GM06990 (cell line): Measurements from ENCODE around the gene MAP3K19.
"Not testable (repeated sequence)": the region's sequence is repeated elsewhere in the genome, so short reads cannot be mapped to it uniquely, and the experiment has no call there.

ENCODE experiments used
- DNase-seq: peaks from one replicate; pipeline ENCODE4 v3.0.0-alpha.2; 2011; ENCODE audit not compliant: insufficient read length; ENCODE audit errors: extremely low read depth
- H3K27me3 ChIP-seq: replicated peaks from 2 replicates; pipeline ENCODE4 v1.6.0; 2011; ENCODE audit warnings: low read length; ENCODE audit not compliant: control insufficient read depth, insufficient read depth
- H3K36me3 ChIP-seq: 2 replicates; pipeline ENCODE4 v1.5.1; 2011; ENCODE audit warnings: low read length; ENCODE audit not compliant: control insufficient read depth, insufficient read depth
- H3K4me3 ChIP-seq: replicated peaks from 2 replicates; pipeline ENCODE4 v1.5.1; 2011; ENCODE audit warnings: low read depth, mild to moderate bottlenecking, control low read depth, low read length
- CTCF ChIP-seq: IDR thresholded peaks from 2 replicates; pipeline ENCODE4 v1.5.1; 2011; ENCODE audit warnings: low read length, control low read depth, mild to moderate bottlenecking, inconsistent platforms; ENCODE audit not compliant: insufficient read depth, poor library complexity, severe bottlenecking

MAP3K19 gene

GRCh38 chr2:134979221-134979620 is 68.0 kb downstream of the MAP3K19 start:
- no peaks in the 10 kb centered on the region for H3K27me3 ChIP-seq
- H3K4me3 ChIP-seq: no peak overlapping the region
- no peaks in the 10 kb centered on the region for H3K36me3 ChIP-seq
- no peak for TF ChIP-seq CTCF
- DNase-seq: no peak

DNA sequence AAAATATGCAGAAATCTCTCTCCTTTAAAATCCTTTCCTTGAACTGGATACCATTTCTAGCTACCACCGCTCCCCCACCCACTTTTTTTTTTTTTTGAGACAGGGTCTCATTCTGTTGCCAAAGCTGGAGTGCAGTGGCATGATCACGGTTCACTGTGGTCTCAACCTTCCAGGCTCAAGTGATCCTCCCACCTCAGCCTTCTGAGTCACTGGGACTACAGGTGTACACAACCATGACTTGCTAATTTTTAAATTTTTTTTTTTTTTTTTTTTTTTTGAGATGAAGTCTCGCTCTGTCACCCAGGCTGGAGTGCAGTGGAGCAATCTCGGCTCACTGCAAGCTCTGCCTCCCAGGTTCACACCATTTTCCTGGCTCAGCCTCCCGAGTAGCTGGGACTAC is 70.1 kb downstream of the MAP3K19 start:
- not testable (repeated sequence) for H3K4me3 ChIP-seq, H3K27me3 ChIP-seq, H3K36me3 ChIP-seq, DNase-seq

DNA sequence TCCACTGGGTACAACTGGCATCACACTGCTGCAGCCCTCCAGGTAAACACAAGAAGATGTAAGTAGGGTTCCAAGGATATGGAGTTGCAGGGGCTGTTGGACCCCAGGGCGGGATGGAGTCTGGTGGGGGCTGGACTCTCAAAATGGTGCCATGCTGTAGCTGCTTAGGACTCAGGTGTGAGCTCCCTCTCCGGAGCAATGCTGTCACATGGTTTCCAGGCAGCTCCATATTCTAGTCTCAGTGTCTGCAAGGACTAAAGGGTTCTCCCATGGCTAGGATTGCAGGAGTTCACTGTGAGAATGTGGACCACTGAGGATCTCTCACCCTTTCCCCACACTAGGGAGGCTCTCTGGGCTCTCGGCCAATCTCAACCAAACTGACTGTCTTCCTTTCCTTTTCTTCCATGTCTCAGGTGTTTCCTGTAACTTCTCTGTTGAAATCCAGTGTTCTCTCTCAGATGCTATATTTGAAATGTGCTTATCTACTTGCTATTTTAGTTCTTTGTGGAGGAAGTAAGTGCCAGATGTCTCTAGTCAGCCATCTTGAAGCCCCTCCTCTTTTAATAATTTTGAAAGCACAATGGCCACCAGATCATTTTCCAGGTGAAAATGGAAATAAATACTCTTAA is 71.1 kb downstream of the MAP3K19 start:
- DNase-seq: no peak
- no peak for TF ChIP-seq CTCF
- Histone ChIP-seq H3K4me3 (no peak overlapping the region), H3K36me3 (no peaks in the 10 kb centered on the region), H3K27me3 (no peaks in the 10 kb centered on the region)

GRCh38 chr2:134975281-134976009 is 71.8 kb downstream of the MAP3K19 start:
- Histone ChIP-seq H3K36me3 (no peaks in the 10 kb centered on the region), H3K27me3 (no peaks in the 10 kb centered on the region), H3K4me3 (no peak overlapping the region)
- DNase-seq: no peak
- TF ChIP-seq CTCF: no peak

DNA sequence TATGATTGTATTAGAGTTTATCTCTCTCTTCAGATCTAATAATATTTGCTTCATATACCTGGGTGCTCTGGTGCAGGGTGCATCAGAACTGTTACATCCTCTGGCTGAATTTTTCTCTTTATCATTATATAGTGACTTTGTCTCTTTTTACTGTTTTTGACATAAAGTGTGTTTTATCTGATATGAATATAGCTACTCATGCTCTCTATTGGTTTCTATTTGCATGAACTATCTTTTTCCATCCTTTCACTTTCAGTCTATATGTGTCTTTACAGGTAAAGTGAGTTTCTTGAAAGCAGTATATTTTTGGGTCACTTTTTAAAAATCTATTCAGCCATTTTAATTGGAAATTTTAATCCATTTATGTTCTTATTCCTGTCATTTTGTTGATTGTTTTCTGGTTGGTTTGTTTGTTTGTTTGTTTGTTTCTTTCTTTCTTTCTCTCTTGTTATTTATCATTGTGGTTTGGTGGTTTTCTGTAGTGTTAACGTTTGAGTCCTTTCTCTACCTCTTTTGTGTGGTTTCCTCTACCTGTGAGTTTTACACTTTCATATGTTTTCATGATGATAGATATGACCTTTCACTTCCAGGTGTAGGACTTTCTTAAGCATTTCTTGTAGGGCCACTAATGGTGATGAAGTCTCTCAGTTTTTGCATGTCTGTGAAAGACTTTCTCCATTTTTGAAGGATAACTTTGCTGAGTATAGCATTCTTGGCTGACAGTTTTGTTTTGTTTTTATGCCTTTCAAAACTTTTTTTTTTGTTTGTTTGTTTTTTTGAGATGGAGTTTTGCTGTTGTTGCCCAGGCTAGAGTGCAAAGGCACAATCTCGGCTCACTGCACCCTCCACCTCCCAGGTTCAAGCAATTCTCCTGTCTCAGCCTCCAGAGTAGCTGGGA is 73.8 kb downstream of the MAP3K19 start:
- no peaks in the 10 kb centered on the region for H3K36me3 ChIP-seq
- no peak overlapping the region for H3K4me3 ChIP-seq
- peak; percentile 62 for DNase-seq
- no peak for TF ChIP-seq CTCF
- no peaks in the 10 kb centered on the region for H3K27me3 ChIP-seq

DNA sequence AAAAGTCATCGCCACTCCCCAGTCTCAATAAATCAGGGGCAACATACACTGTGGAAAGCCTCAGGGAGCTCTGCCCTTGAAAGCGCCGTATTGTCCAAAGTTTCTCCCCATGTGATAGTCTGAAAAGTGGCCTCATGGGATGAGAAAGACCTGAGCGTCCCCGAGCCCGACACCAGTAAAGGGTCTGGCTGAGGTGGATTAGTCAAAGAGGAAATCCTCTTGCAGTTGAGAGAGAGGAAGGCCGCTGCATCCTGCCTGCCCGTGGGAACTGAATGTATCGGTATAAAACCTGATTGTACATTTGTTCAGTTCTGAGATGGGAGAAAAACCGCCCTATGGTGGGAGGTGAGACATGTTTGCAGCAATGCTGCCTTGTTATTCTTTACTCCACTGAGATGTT is 80.1 kb downstream of the MAP3K19 start:
- H3K36me3 ChIP-seq, DNase-seq, H3K27me3 ChIP-seq, H3K4me3 ChIP-seq: not testable (repeated sequence)
